Smooth muscle cell of the brain vasculature (primary cell): ENCODE results near the gene SORBS2.
"Not testable (repeated sequence)": the region's sequence is repeated elsewhere in the genome, so short reads cannot be mapped to it uniquely, and the experiment has no call there.

ENCODE experiments used
- DNase-seq: peaks from one replicate; pipeline ENCODE4 v3.0.0-alpha.2; 2012; ENCODE audit warnings: low read depth, low spot score

The SORBS2 gene

DNA sequence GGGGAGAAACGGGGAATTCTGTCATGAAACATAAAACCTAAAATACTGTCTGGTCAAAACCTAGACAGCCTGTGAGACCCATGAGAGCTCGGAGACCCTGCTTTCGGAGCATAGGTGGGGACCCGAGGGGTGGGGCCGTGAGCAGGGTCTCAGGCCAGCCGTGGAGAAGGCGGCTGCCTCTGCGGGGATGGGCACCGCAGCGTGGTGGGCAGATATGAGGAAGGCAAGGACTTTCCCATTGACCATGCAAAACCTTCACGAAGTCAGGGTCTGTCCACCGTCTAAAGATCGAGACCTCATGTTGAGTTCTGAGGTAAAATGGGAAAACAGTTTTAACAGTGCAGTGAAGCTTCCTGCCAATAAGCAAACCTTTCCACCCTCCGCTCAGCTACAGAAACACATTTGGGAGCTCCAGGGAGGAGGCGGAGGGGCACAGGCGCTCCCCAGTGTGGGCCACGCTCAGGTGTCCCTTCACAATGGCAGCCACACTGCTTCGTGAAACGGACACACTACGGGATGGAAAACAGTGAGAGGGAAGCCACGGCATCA lies 74.4 kb downstream of the SORBS2 start:
- no peak for DNase-seq

DNA sequence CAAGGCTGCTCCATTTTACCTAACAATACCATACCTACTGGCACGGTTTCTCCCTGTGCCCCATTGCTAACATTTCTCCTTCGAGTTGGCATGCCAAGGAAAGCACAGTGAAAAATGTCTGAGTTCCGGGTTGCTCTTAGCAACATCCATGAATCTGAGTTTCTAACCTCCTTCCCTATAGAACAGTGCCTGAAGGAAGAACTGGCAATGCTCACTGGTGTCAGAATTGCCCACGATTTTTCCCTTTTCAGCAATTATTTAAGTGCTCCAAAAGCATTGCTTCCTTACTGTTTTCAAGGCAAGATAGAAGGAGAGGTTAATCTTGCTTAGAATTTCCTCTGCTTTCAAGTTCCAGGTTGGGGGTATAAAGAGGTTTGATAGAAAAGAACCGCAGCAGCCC lies 75.1 kb downstream of the SORBS2 start:
- DNase-seq = no peak

DNA sequence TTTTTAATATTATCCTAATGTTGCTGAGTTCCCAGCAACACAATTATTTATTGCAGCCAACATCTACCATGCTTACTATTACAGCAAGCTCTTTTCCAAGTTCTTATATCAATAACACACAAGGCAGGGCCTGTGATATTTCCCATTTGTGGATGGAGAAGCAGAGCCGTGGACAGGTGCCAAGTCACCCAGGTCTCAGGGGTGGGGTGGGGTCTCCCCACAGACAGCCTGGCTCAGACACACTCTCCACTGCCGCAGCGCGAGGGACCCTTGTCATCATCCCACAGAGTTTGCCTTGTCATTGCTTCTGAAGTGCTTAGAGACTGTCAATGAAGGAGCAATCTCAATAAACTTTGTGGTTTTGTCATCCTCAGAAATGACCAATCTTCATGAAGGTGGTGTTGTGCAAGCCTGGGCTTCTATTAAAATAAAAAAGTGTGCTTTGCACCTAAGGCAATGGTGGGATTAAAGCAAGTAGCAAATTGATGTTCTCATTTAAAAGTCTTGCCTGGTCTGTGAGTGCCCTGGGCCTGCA lies 76.1 kb downstream of the SORBS2 start:
- DNase-seq = no peak

DNA sequence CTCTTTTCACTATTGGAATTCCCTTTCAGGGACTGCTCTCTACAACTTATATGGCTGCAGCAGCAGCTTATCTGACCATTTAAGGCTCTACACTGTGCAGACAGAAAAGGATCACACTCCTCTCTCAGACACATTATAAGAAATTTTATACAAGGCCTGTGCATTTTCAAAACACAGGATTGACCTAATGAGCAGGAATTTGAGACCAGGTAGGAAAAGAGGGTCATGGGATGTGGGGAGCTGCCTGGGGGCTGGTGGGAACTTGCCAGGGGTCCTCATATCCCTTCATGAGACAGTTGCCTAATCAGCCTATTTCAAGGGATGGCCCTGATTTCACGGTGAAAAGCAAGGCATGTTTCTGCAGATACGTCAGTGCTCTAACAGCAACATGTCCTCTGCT lies 77.1 kb downstream of the SORBS2 start:
- no peak for DNase-seq

DNA sequence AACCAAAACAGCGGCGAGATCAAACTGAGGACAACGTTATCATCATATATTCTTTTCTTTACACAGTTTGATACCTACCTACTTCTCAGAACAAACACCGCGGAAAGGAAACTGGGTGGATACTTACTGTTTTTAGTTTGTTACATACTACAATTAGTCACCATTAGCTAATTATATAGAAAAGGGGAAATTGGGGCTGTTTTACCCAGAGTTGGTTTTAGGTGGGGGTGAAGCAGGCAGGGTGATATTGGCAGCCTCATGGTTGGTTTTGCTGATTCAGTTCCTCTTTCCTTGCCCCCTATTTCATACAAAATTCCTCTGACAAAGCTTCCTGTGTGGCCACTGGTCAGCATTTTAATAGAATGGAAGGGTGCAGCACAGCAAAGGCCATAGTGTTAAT lies 77.8 kb downstream of the SORBS2 start:
- no peak for DNase-seq

DNA sequence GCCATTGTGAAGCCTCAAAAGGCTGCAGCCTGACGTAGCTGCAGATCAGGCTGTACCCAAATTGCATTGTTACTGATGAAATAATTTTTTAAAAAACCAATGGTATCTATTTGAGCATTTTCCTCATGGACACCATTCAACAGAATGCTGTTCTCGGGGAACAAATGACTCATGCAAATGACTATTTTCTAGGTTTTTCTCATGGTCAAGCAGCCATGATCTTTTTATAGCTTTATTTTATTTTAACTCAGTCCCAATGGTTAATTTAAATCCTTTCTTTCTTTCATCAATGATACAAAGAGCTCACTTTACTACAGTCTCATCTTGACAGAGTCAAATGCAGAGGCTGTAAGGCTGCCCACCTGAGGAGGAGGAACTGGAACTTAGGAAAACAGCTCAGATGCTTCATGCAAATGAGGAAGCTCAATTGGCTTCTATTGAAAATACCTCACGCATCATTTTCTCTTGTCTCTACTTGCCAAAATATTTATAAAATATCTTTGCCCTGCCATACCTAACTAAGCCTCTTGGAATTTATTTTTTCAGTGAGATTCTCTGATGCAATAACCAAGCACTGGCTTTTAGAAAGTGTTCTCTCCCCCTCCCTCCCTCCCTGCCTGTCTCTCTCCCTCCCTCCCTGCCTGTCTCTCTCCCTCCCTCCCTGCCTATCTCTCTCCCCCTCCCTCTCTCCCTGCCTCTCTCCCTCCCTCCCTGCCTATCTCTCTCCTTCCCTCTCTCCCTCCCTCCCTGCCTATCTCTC lies 81.0 kb downstream of the SORBS2 start:
- no peak for DNase-seq

DNA sequence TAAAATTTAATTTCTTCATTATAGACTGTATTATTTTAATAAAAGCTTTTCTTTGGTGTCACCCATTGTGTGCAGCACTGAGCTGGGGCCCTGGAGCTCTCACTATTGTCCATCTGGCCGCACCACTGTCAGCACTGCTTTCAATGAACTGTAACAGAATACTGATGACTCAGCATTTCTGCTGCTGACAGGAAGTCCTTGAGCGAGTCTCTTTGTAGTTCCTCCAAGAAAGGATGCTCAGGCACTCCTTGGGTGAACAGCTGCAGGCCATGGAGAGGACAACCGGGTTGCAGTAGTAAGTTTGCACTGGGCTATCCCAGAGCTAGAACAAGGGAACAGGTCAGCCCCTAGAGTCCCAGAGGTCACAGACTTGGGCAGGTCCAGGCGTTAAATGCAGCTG lies 81.6 kb downstream of the SORBS2 start:
- no peak for DNase-seq

DNA sequence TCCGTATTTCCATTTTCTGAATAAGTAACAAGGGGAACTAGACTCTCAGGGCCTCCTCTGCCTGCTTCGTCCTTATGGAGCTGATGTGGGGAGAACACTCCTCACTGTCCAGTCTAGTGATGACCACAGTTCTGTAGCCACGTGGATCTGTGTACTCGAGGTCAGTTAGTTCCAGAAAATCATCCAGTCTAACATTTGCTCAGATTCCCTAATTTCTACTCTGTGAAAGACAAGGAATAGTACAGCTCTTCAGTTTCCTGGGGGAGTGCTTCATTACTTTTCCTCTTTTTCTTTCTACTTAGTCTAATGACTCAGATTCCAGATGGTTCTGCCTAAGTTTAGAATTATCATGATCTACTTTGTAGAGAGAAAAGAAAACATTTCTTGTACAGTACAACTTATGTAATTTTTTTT lies 82.6 kb downstream of the SORBS2 start:
- DNase-seq = no peak

DNA sequence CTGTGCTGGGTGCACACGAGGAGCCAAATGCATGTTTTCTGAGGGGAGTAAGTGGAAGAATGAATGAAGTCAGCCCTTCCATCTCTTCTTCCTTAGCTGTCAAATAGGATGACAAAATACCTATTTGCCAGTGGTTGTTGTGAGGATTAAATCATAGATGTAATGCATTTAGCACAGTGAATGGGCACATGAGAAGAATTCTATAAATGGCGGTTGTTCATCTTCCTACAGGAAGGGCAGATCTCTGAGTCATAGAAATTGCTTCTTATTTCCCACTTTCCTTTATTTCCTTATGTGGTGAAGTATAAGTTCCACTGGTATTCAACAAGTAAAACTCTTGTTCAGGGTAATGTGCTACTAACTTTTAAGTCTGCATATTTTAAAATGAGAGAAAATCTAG lies 83.1 kb downstream of the SORBS2 start:
- DNase-seq = no peak

DNA sequence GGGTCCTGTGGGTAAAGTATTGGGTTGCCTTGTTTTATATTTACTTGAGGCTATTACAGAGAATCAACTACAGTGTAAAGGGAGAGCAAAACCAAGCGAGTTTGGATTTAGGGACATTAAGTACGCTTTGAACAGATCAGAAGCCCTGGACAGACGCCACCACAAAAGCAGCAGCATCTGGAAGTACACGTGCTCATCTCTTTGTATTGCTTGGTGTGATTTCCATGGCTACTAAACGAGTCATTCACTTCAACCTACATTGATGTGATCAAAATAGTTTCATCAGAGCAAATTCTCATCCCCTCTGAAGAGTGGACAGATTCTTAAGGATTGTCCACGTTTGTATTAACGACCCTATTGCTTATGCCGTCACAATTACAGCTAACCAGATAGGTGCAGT lies 85.1 kb downstream of the SORBS2 start:
- DNase-seq = no peak

DNA sequence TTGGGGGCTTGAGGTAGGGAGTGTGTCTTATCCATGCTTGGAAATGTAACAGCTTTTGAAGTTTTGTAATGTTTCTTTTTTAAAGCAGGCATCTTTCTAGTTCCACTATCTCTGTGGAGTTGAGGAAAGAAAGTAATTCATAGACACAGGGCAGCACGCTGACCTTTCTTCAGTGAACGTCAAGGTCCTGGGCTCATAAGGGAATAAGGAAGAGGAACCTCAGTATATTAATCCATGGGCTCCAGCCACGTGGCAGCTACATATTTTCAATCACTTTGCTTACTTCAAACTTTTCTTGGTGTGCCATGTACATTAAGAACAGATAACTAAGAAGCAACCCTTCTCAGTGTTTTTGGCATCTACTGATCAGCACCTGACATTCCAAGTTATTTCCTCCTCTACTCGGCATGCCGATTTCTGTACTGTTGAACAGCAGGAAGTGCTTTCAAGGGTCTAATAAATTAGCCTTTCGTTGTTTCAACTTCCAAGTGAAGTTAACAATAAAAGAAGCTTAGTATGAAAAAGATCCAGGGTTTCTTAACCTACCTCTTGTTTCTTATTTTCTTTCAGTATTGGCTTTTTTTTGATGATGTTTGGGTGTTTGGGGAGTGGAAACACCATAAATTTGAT lies 88.2 kb downstream of the SORBS2 start:
- no peak for DNase-seq

DNA sequence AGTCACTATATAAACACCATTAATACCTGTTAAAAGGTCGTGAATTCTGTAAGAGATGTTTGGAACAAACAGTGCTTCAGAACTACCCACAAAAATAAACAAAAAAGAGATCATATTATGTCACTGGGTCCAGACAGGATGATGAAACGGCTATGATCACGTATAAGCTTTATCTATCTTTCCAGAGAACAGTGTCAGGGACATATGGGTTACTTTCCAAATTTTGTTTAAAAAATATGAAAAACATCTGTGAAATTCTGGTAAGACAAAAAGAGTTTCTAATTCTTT lies 90.0 kb downstream of the SORBS2 start:
- DNase-seq = no peak

DNA sequence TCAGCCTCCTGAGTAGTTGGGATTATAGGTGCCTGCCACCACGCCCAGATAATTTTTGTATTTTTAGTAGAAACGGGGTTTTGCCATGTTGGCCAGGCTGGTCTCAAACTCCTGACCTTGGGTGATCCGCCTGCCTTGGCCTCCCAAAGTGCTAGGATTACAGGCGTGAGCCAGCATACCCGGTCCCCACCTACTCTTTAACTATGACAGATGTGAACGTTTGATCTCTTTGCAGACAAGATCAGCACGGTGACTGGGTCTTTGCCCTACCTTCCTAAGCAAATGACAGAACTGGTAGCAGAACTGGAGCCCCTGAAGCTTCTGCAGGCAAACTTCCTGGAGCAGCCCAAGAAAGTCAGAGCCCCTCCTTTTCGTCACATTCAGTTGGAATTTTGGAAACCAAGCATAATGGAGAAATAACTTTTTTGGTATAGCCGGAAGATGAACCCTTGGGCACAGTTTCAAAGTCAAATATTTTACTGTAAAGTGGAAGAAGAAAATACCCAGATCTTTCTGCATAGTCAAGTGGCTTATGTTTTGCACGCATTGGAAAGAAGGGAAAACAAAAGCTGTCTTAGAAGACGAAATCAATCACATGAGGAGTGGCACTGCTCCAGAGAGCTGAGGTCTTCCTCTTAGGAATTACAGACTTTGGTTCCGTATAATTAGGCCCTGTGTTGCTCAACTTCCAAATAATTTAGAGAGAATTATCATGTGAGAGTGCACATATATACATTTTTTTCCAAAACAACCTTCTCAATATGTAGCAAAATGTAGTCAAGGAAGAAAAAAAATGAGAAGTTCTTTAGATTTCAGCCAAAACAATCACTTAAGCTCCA lies 90.6 kb downstream of the SORBS2 start:
- DNase-seq = no peak

DNA sequence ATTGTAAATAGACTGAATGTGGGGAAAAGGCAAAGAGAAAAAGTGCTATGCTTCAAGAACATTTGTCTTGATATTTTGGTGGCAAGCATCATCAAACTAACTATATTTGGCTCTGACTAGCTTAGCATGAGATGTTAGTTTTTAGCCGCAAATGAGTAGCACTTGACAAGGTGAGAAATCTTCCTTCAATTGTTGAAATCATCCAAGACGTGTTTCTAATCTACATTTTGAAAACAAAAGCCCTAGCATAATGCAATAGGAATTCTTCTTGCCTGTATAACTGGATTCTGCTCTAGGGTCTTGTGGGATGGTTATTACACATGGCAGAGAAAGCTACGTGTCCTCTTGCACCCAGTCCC lies 92.5 kb downstream of the SORBS2 start:
- DNase-seq = no peak

DNA sequence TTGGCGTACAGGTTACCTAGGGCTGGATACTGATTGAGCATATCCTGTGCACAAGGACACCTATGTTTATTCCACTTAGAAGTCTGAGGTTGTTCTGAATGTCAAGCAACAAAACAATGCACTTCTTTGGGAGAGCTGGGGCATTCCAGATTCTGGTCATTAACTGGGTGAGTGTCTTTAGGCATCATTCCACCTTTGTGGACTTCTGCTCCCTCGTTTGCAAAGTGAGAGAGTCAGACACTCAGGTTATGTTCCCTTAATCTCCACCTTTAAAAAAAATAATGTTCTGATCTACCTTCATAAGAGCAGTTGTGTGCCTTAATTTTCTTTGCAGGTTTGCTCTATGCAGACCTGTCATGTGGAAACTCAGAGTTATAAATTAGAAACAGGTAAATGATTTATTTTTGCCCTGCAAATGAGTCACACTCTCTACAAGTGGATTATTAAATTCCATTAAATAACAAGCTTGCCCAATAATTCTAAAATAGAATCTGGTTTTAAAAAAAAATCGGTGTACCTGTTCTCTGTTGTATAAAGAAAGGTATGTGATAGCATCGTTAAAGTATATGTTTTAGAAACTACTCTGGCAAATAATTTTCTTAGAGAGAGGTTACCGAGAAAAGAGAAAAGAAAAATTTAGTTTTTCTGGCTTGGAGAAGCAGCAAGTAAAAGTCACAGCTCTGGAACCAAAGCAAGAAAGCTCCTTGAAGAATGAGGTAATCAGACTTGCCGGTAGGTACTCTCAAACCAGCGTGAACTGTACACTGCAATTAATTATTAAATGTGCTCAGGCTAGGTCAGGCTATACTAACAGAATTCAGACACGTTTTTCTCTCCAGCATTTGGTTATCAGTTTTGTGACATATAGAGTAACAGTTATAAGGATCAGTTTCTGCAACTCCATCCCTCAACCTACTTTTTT lies 93.2 kb downstream of the SORBS2 start:
- no peak for DNase-seq

DNA sequence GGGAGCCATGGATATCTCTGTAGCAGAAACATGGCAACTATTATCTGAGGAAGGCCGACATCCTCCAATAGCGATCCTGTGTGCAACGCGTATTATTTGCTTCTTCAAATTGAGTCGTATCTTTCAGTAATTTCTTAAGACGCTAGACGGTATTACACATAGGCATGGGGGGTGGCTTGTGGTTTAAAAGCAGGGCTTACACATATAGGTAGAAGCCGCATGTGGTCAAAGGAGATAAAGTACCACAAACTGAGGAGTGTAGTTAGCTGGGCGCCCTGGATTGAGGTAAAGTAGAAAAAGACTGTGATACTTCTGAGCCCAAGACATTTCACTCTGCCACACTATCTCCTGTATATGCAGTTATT lies 94.6 kb downstream of the SORBS2 start:
- DNase-seq = no peak

DNA sequence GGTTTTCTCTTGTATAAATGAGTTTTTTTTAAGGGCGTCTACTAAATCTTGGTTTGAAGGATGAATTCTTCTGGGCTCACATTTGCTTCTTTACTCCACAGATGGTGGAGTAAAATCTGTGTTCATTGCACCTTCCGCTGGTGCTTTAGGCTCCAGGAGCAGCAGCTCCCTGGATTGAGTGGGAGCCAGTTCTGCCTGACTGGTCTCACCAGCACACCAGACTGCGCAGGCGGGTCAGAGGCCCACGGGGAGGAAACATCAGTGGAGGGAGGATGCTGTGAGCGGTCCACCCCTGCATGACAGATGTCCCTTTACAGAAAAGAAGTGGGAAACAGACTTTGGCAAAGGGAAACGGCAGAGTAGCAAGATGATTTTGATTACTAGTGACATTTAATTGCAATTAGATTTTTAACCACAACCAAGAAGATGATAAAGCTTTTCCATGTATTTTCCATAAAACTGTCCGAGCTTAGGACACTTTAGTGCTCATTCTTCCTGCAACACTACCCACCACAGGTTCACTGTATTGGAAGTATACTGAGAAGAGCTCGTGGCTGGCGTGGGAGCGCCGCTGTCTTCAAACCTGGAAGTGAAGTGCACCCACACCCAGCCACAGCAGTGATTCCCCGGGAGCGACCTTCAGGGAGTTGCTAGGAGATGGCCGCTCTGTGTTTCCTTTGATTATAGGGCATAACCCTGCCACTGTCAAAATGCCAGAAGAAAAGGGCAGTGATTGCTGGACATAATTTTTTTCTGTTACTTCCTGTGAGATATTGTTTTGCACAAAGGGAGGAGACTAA lies 95.2 kb downstream of the SORBS2 start:
- DNase-seq = no peak

DNA sequence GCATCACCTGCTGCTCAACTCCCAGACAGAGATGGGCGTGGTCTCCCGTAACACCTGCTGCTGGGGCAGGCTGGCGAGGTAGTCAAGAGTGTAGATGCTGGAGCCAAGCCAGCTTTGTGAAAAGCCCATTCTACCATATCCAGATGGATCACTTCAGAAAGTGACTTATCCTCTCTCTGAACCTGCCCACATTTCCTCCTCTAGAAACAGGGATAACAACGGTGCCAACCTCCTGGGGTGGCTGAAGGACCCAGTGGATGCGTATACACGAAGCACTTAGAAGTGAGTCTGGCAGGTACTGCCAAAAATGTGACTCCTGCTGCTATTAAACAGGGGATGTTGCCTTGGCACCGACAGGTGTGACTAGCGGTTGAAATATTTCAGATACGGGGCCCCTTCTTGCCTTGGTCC lies 95.8 kb downstream of the SORBS2 start:
- no peak for DNase-seq

DNA sequence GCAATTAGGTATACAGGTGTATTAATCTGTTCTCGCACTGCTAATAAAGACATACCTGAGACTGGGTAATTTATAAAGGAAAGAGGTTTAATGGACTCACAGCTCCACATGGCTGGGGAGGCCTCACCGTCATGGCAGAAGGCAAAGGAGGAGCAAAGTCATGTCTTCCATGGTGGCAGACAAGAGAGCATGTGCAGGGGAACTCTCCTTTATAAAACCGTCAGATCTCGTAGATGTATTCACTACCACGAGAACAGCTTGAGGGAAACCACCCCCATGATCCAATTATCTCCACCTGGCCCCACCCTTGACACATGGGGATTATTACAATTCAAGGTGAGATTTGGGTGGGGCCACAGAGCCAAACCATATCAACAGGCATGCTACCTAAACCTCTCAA lies 97.5 kb downstream of the SORBS2 start:
- not testable (repeated sequence) for DNase-seq

DNA sequence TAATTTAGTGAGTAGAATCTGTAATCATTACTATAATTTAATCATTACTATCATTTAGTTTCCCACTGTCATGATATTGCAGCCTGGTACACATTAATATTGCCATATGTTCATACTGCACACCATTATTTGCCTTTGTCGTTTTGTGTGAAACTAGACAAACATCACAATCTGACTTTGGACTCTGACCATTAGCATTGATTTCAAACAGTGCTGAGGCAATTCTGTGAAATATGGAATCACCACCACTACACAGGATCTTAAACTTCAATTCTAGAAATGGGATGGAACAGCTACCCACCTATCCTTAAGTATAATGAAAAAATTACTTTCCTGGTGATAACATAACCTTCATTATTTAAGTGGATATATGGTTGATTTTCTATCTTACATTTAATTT lies 98.3 kb downstream of the SORBS2 start:
- DNase-seq = no peak

DNA sequence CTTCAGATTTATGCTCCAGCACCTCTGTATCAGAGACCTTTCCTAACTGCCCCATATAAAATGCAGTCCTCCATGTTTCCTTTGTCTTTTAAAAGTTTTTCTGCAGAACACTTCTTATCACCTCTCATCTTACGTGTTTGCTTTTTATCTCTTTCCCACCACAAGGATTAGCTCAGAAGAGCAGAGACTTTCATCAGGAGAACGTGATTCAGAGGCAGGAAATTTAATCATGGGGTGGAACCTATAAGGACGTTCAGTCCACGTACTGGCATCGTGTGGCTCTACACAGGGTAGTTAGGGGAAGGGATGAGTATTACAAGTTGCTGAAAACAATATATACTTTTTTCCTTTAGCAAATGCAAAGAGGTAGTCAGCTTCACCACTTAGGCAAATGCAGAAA lies 98.7 kb downstream of the SORBS2 start:
- DNase-seq = no peak
